Suppressor macrophage (primary cell): ENCODE data around the gene SPIRE2.
A peak's percentile ranks its signal among the peaks of the same experiment; 100 is the strongest.

Source experiments
- DNase-seq, 4 experiments: peaks; one replicate each; pipeline ENCODE4 v3.0.0-alpha.2; 2020 to 2022

SPIRE2 gene

GRCh38 chr16:89915303-89916232, 87.3 kb downstream of the SPIRE2 start:
- peak in 1 of 4 experiments; percentile 2 for DNase-seq

DNA sequence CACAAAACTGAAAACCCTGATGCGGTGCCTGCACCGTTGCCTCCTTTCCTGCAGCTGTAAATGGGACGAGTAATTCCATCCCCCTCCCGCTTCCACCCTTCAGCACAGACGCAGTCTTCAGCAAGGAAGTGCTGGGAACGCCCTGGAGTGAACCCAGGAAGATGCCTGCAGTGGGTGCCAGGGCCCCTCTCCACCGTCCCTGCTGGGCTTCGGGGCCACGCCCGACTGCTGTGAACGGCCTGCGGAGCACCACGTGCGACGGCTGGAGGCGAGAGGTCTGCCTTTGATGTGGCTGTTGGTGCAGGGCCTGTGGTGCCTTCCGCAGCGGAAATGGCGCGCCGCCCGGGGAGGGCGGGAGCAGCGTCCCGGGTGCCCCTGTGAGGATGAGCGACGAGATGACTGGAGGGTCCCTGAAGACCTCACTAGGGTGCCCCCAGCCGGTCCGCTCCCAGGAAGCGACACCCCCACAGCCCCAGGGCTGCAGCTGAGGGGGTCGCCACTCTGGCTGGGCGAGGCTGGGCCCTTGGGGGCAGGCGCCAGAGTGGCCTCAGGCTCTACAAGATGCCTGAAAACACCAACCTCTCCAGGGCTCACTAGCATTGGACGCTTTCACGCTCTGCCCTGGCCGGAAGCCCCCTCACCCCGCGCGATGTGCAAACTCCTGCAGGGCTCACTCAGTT, 89.6 kb downstream of the SPIRE2 start:
- DNase-seq, result peak; percentile 76 to 94 (median 86)

- DNase-seq, result peak in 2 of 4 experiments; percentile 22 to 53
These were observed 90.4 kb downstream of the SPIRE2 start, which contains the start of gene MC1R for GRCh38 chr16:89918453-89919347. MC1R (plus strand) TSS chr16:89918862; CDS start chr16:89919259, 397 bp downstream.

GRCh38 chr16:89919535-89920406, 91.5 kb downstream of the SPIRE2 start:
- DNase-seq, result no peak

GRCh38 chr16:89920723-89921122, 92.4 kb downstream of the SPIRE2 start:
- peak in 1 of 4 experiments; percentile 20 for DNase-seq
